ENCODE results near the gene SVOP.
"Not testable (repeated sequence)": the region's sequence is repeated elsewhere in the genome, so short reads cannot be mapped to it uniquely, and the experiment has no call there.

Gene SVOP

DNA sequence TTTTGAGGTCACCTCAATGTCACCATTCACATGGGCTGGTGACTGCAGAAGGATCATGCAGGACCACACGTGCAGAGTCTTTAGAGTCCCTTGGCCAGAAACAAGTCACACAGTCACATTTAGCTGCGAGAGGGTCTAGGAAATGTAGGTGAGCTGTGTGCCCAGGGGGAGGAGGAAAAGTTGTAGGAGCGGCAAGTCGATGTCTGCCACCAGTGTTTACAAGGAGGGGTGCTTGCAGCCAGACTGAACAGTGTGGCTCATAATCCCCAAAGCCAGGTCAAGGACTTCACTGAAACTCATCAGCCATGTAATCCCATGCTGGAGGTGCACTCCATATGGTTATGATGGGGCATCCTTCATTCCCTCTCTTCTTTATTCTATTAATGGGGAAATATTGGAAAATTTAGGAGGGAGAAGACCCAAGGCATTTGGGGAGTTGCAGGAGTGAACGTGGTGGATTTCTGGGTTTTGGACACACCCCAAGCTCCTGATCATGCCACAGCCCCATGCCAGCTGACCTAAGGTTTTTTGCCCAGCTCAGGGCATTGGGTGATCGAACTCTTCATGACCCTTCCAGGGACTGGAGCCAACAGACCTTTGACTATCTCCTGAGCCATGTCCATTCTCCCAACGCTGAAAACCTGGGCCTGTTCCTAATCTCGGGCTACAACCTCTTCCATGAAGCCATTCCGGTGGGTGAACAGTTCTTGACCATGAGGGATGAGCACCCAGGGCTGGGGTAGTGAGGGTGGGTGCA, 133.8 kb downstream of the SVOP start:
- no peak for DNase-seq

DNA sequence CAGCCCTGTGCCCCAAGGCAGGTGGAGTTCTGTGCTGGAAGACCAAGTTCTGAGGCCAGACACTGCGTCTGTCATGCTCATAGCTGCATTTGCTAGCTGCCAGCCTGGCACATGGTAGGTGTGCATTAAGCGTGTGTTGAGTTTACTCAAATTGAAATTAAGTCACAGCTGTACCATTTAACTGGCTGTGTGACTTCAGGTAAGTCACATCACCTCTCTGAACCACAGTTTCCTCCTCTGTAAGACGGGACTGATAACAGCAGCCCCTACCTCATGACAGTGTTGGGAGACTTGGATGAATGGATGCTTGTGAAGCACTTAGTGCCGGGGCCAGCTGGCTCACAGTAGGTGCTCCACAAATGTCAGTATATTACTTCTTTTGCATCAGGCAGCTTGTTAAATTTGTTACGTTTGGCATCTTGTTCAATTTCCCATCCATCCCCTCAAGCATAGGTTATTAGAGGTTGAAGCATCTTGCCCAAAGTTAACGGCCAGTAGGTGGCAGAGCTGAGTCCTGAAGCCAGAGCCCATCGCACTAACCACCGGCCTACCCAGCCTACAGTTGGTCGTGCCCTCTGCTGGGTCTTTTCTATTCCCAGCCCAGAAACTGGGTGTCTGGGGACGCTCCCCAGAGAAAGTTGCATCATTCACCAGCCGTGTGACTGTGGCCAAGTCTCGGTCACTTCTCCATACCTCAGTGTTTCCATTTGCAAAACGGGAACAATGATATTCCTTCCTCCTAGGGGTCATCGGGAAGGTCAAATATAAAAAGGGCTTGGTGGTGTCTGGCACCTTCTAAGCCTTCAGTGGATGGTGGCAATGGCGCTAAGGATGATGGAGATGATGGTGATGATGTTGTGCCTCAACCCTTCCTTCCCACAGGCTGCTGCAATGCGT, 136.5 kb downstream of the SVOP start:
- peak in 1 of 14 donors; percentile 12 for DNase-seq

DNA sequence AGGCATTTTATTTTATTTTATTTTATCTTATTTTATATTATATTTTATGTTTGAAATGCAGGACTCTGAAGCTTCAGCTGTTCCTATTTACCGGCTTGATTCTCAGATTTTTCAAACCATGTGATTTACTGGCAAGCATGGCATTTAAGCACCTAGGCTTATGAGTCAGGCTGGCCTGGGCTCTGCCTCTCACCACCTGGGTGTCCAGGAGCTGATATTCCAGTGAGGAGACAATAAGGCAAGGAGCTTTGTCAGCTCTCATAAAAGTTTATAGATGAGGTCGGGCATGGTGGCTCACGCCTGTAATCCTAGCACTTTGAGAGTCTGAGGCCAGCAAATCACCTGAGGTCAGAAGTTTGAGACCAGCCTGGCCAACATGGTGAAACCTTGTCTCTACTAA, 138.9 kb downstream of the SVOP start:
- no peak for DNase-seq

DNA sequence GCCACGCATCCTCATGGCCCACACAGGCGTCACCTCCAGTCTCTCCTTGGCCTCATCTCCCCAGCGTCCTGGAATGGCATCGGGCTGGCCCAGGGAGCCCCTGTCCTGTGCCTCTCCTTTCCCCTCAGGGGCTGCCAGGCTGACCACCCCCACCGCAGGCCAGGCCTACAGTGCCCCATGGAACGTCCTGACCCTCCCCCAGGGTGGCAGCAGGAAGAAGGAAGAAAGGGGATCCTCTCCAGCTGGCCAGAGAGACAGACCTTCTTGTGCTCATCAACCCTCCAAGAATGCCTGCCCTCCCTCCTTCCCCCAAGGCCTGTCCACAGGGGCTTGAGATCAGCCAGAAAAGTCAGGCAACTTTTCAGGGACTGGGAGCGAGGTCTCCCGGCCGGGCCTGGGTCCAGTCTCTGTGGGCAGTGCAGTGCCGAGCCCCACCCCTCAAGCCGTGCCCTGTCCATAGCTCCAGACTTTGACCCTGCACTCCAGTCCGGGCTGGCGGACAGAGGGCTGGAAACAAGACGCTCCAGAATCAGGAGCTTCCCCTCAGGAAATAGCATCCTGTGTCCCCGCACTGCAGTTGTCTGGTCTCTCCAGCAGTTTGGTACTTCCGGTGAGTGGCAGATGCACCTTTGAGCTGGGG, 141.1 kb downstream of the SVOP start, which contains the start of gene DAO:
Gene DAO, plus strand, starts transcription at position 478 of the 640 bp plus-strand sequence. CDS start 4,915 bp downstream, outside the sequence.
- DNase-seq, result peak in 10 of 14 donors; percentile 24 to 87 (median 64)

DNA sequence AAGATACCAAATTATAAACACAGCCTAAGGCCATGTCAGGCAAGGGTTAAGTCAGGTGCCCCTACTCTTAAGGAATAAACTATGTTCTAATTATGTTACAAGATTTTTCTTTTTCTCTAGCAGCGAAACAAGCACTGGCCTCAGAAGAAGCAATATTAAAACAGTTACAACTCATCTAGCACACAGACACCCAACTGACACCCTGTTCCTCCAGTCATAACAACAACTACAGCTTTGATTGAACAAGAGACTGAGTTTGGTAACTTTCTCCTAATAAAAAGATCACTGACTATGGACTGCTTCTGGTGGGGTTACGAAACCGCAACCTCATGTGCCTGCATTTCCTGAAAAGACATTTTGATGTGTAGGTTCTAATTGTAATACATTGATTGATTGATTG, 144.3 kb downstream of the SVOP start:
- DNase-seq, result no peak

DNA sequence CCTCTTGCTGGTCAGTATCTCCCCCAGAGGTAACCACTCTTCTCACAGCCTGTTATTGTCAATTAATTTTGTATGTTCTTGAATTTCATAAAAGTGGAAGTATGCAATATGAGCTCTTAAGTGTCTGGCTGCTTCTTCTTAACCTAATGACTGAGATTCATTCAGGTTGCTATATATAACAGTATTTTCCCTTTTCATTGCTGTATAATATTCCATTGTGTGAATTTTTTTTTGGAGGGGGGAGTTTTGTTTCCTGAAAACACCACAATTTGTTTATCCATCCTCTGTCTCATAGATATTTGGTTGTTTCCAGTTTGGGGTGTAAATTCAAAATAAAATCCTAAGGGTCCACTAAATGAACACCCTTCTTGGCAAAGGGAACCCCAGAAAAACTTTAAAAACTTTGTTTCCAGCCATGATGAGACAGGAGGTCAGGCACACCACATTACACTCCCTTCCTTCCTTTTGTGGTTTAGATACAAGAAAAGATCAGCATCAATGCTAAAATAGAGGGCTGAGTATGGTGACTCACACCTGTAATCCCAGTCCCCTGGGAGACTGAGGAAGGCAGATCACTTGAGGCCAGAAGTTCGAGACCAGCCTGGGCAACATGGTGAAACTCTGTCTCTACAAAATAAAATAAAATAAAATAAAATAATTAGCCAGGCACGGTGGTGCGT, 145.0 kb downstream of the SVOP start:
- DNase-seq, result no peak

DNA sequence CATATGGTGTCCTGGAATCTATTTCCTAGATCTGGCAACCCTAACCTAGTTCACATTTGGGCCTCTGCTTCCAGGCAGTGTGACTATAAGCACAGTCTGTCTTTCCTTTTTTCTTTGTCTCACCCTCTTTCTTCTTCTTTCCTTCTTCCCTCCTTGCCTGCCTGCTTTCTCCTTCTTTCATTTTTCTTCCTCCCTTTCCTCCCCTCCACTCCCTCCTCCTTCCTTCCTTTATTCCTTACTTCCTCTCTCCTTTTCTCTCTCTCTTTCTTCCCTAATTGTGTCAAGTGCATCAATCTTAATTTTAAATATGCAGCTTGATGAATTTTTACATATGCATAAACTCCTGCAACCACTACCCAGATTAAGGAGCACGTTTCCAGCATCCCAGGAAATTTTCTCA, 145.6 kb downstream of the SVOP start:
- DNase-seq, result no peak

DNA sequence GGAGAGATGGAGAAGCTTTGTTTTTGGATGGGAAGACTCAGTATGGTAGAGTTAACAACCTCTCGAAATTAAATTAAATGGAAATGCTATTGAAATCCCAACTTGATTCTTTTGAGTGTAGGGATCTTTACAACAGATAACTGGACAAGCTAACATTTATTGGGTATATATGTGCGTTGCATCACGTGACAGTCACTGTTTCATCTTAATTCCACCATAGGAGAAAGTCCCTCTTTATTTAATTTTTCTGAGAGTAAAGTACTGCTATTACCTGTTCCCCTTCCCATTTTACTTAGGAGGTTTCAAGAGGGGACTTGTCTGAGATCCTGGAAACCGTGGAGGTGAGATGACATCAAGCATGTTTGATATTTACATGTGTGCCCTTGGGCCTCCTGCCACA, 152.1 kb downstream of the SVOP start:
- no peak for DNase-seq

DNA sequence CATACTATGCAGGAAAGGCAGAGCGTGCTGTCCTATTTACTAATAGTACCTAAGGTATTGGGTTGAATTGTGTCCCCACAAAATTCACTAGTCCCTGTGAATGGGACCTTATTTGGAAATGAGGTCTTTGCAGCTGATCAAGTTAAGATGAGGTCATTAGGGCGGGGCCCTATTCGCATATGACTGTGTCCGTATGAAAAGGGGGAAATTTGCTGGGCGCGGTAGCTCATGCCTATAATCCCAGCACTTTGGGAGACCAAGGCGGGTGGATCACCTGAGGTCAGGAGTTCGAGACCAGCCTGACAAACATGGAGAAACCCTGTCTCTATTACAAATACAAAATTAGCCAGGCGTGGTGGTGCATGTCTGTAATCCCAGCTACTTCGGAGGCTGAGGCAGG, 154.8 kb downstream of the SVOP start:
- not testable (repeated sequence) for DNase-seq

DNA sequence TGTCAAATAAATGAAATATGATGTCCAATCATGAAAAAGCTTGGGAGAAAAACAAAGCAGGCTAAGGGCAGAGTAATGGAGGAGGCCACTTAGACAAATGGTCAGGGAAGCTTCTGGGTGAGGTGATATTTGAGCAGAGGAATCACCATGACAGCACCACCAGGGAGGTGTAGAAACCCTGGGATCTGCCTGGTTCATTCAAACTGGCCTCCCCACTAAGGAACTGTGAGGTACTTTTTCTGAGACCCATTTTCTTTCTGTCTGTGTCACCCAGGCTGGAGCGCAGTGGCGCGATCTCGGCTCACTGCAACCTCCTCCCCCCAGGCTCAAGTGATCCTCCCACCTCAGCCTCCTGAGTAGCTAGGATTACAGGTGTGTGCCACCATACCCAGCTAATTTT, 155.7 kb downstream of the SVOP start:
- DNase-seq, result no peak

DNA sequence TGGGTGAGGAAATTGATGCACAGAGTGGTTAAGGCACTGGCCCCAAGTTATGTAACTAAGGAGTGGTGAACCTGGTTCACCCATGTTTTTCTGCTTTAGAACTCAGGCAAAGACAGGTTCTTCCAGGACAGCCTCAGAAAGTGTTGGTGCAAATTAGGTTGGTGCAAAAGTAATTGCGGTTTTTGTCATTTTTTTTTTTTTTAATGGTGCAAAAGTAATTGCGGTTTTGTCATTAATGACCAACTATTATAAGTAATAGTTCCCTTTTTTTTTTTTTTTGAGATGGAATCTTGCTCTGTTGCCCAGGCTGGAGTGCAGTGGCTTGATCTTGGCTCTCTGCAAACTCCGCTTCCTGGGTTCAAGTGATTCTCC, 158.3 kb downstream of the SVOP start:
- DNase-seq, result no peak

DNA sequence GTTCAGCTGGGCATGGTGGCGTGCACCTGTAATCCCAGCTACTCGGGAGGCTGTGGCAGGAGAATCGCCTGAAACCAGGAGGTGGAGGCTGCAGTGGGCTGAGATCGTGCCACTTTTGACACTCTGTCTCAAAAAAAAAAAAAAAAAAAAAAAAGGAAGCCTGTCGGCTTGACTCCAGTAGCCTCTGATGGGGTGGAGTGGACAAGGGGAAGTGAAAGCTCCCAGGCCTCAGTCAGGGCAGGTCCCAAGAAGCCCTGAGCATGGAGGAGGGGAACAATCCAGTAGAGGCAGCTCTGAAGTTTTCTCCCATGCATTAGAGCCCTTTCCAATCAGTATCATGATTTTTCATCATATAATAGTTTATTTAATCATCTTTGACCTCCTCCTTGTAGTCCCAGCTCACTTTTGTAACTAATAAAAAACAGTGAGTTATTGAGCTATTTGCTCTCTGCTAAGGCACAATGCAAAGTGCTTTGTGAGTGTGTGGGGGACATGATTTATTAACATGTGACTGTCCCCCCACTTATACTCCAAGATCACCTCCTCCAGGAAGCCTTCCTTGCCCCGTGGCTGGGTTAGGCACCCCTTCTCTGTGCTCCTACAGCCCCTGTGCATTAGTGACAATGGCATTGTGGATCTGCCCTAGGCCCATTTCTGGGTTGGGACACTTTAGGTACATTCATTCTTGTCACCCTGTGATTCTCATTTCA, 158.8 kb downstream of the SVOP start:
- peak in 1 of 14 donors; percentile 20 for DNase-seq

DNA sequence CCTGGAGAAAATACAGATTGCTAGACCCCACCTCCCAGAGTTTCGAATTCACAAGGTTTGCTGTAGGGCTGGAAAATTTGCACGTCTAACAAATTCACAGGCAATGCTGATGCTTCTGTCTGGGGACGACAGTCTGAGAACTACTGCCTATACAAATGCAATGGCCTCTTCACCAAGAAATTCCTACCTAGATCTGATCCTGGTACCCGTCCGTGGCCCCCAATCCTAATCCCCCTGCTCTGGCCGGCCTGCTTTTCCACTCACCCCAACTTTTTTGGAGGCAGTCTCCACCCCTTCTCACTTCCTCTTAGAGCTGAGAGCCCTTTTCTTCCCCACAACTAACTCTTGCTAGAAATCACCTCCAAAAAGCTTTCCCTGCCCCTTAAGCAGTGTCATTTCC, 160.4 kb downstream of the SVOP start:
- DNase-seq, result no peak

DNA sequence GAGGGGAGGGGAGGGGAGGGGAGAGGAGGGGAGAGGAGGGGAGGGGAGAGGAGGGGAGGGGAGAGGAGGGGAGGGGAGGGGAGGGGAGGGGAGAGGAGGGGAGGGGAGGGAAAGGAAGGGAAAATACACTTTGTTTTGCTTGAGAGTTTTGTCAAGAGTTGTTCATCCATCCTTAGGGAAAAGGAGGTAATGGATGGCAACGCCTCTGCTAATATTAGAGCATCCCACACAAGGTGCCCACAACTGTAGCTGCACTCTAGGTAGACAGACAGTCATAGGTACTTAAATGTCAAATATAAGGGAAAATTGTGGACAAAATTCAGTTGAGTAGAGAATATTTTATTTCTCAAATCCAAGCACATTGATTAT, 161.0 kb downstream of the SVOP start:
- no peak for DNase-seq

DNA sequence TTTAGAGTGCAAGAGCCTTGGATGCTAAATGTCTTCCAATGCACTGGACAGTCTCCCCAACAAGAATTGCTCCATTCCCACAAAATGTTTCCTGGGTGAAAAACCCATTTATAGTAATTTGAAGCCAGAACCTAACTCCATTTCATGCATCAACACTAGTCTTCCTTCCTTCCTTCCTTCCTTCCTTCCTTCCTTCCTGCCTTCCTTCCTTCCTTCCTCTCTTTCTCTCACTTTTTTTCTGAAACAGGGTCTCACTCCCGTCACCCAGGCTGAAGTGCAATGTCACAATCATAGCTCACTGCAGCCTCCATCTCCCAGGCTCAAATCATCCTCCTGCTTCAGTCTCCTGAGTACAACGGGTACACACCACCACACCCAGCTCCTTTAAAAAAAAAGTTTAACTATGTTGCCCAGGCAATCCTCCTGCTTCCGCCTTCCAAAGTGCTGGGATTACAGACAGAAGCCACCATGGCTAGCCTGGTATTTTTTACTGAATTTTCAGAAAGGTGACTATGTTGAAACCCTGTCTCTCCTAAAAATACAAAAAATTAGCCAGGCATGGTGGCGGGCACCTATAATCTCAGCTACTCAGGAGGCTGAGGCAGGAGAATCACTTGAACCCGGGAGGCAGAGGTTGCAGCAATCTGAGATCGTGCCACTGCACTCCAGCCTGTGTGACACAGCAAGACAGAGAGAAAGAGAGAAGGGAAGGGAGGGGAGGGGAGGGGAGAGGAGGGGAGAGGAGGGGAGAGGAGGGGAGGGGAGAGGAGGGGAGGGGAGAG, 161.5 kb downstream of the SVOP start:
- DNase-seq, result not testable (repeated sequence)

DNA sequence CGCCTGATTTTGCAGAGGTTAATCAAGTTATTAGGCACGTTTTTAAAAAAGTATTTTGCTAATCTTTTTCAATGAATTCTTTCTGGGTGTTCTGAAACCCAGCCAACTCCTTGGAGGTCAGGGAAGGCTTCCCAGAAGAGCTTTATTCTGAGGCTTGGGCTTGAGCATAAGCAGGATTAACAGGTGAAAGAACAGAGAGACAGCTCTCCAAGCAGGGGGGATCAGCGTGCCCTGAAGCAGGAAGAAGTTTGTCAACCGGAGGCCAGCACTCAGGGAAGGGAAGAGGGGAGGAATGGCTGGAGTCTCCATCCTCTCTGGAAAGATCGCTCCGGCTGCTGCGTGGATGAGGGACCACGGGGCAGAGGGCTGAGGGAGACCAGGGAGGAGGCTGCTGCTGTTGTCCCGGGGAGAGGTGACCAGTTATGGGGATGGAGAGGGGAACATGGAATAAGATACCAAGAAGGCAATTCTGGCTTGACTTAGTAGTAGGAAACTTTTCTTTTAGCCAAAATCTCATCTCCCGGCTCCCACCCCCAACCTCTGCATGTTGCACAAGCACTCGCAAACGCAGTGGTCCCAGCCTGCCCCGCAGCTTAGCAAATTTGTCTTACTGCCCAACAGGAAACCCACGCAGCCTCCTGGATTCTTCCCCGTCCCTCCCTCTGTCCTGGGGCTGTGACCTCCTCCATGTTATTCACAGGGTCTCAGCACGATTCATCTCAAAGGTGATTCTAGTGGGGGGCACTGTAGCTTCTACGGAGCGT, 162.4 kb downstream of the SVOP start:
- DNase-seq, result peak in 5 of 14 donors; percentile 20 to 54 (median 29)

Data from C1 segment of cervical spinal cord (tissue), 14 donors.